PFSK-1 (cell line): ENCODE measurements around the gene MCTP1.

Experiments
- POLR2AphosphoS5 ChIP-seq: IDR thresholded peaks from 2 replicates; pipeline ENCODE4 v1.6.1; 2012; ENCODE audit warnings: low read depth, mild to moderate bottlenecking, control low read depth, low read length, moderate library complexity
- REST ChIP-seq, 2 experiments: IDR thresholded peaks; 2 replicates each; pipeline versions ENCODE4 v1.6.1 to v1.8.0; 2011 to 2012; ENCODE audit warnings: low read depth in 2 of 2, low read length in 2 of 2, control low read depth in 1 of 2, inconsistent platforms in 1 of 2, mild to moderate bottlenecking in 1 of 2, moderate library complexity in 1 of 2; ENCODE audit not compliant: insufficient read depth in 1 of 2
- SIN3A ChIP-seq: IDR thresholded peaks from 2 replicates; pipeline ENCODE4 v1.6.1; 2012; ENCODE audit warnings: mild to moderate bottlenecking, low read length, moderate library complexity, borderline replicate concordance; ENCODE audit not compliant: insufficient read depth

GRCh38 chr5:94810877-94811276 is 474.0 kb downstream of the MCTP1 start:
- TF ChIP-seq SIN3A, result no peak
- no peak for TF ChIP-seq REST (IDR thresholded peaks at IDR 0.05; ENCODE audit: insufficient read depth in 1 of 2, low read depth in 2 of 2, low read length in 2 of 2)
- no peak for TF ChIP-seq POLR2AphosphoS5
